ENCODE data around the gene HSPA4. TPM values are rescaled to one million over a fixed set of nuclear protein-coding genes. Genes with fewer than 3 reads are reported as not detected.

The HSPA4 gene
- total RNA-seq, 1 donor from 2014 or later = 112 TPM

DNA sequence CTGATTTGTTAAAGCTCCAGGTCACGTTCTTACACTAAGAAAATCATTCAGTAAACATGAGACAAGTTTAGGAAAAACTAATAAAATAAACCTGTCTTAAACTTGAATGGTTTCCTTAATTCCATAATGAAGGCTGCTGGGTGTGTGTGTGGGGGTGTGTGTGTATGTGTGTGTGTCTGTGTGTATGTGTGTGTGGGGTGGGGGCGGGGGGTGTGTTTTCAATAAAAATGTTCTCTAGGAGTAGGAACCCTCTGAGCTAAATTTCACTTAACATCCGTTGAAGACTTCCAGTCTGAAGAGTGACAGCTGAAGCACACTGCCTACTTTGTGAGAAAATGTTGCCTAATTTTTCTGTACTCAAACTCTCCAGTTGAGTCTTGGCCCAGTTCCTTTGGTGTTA lies 54.5 kb downstream of the HSPA4 start:
- Mint-ChIP-seq H3K9me3 (ENCODE audit: low read depth) (no peaks in the 10 kb centered on the region), H3K36me3 (ENCODE audit: low read depth) (peaks cover 23% of the 10 kb centered on the region), H3K27me3 (ENCODE audit: low read depth) (no peaks in the 10 kb centered on the region), H3K4me1 (ENCODE audit: low read depth) (peaks cover 12% of the 10 kb centered on the region), H3K4me3 (ENCODE audit: unreplicated experiment) (no peak overlapping the region), H3K27ac (ENCODE audit: unreplicated experiment) (no peak overlapping the region)
- TF ChIP-seq, protein P1, sequence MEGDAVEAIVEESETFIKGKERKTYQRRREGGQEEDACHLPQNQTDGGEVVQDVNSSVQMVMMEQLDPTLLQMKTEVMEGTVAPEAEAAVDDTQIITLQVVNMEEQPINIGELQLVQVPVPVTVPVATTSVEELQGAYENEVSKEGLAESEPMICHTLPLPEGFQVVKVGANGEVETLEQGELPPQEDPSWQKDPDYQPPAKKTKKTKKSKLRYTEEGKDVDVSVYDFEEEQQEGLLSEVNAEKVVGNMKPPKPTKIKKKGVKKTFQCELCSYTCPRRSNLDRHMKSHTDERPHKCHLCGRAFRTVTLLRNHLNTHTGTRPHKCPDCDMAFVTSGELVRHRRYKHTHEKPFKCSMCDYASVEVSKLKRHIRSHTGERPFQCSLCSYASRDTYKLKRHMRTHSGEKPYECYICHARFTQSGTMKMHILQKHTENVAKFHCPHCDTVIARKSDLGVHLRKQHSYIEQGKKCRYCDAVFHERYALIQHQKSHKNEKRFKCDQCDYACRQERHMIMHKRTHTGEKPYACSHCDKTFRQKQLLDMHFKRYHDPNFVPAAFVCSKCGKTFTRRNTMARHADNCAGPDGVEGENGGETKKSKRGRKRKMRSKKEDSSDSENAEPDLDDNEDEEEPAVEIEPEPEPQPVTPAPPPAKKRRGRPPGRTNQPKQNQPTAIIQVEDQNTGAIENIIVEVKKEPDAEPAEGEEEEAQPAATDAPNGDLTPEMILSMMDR (IDR thresholded peaks at IDR 0.05) = no peak
- DNase-seq (ENCODE audit: low spot score) = no peak

- no peak overlapping the region for H3K27ac Mint-ChIP-seq (ENCODE audit: unreplicated experiment)
- no peak for DNase-seq (ENCODE audit: low spot score)
- H3K9me3 Mint-ChIP-seq (ENCODE audit: low read depth) = no peaks in the 10 kb centered on the region
- TF ChIP-seq, protein P1 (IDR thresholded peaks at IDR 0.05) = no peak
- H3K4me1 Mint-ChIP-seq (ENCODE audit: low read depth) = peaks cover 13% of the 10 kb centered on the region
- H3K36me3 Mint-ChIP-seq (ENCODE audit: low read depth) = peaks cover 22% of the 10 kb centered on the region
- no peaks in the 10 kb centered on the region for H3K27me3 Mint-ChIP-seq (ENCODE audit: low read depth)
- no peak overlapping the region for H3K4me3 Mint-ChIP-seq (ENCODE audit: unreplicated experiment)
Measured at GRCh38 chr5:133106761-133107572, 55.2 kb downstream of the HSPA4 start.

DNA sequence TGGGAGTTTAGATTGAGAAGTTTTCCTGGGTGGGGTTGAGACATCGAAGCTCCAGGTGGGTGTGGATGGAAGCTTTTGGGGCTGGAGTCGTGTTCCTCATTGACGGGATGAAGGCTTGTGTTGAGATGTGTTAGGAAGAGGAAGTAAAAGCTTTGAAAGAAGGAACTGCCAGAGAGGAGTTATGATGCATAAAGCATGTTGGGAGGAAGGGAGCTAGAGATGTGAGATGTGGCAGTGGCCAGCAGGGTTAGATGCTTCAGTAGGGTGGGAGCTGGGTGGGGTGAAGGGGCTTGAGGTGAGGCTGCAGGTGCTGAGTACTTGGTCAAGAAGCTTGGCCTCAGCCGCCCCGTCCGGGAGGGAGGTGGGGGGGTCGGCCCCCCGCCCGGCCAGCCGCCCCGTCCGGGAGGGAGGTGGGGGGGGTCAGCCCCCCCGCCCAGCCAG lies 56.7 kb downstream of the HSPA4 start:
- TF ChIP-seq, protein P1 (IDR thresholded peaks at IDR 0.05) = no peak
- no peaks in the 10 kb centered on the region for H3K27me3 Mint-ChIP-seq (ENCODE audit: low read depth)
- H3K36me3 Mint-ChIP-seq (ENCODE audit: low read depth) = peaks cover 13% of the 10 kb centered on the region
- no peak overlapping the region for H3K4me3 Mint-ChIP-seq (ENCODE audit: unreplicated experiment)
- no peaks in the 10 kb centered on the region for H3K9me3 Mint-ChIP-seq (ENCODE audit: low read depth)
- no peak overlapping the region for H3K27ac Mint-ChIP-seq (ENCODE audit: unreplicated experiment)
- no peak for DNase-seq (ENCODE audit: low spot score)
- peaks cover 17% of the 10 kb centered on the region for H3K4me1 Mint-ChIP-seq (ENCODE audit: low read depth)

GRCh38 chr5:133109655-133110483 lies 58.1 kb downstream of the HSPA4 start:
- no peak for DNase-seq (ENCODE audit: low spot score)
- no peak overlapping the region for H3K27ac Mint-ChIP-seq (ENCODE audit: unreplicated experiment)

DNA sequence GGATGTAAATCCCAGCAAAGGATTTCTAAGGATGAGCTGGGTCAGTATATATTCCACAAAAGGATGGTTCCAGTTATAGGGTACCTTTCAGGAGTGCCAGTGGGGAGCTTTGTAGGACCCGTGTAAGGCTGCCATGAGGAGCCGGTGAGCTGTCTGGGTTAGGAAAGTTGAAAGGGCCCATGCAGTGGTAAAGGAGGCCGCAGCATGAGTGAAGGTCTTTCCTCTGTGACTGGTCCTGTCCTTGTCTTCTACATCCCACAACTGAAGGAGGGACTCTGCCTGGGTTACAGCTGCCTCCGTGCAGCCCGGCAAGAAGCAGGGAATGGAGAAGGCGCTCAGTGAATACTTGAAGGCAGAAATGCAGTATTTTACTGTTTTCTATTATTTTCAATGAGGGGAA lies 58.9 kb downstream of the HSPA4 start:
- H3K36me3 Mint-ChIP-seq (ENCODE audit: low read depth) = peaks cover 2% of the 10 kb centered on the region
- peaks cover 19% of the 10 kb centered on the region for H3K4me1 Mint-ChIP-seq (ENCODE audit: low read depth)
- TF ChIP-seq, protein P1 (IDR thresholded peaks at IDR 0.05) = no peak
- no peak for DNase-seq (ENCODE audit: low spot score)
- H3K27me3 Mint-ChIP-seq (ENCODE audit: low read depth) = no peaks in the 10 kb centered on the region
- H3K9me3 Mint-ChIP-seq (ENCODE audit: low read depth) = no peaks in the 10 kb centered on the region
- no peak overlapping the region for H3K4me3 Mint-ChIP-seq (ENCODE audit: unreplicated experiment)
- H3K27ac Mint-ChIP-seq (ENCODE audit: unreplicated experiment) = peak overlapping the region; percentile 62

More at GRCh38 chr5:133109655-133110483, 58.1 kb downstream of the HSPA4 start:
- no peaks in the 10 kb centered on the region for H3K9me3 Mint-ChIP-seq (ENCODE audit: low read depth)
- H3K36me3 Mint-ChIP-seq (ENCODE audit: low read depth) = peaks cover 8% of the 10 kb centered on the region
- H3K4me1 Mint-ChIP-seq (ENCODE audit: low read depth) = peaks cover 19% of the 10 kb centered on the region
- TF ChIP-seq, protein P1 (IDR thresholded peaks at IDR 0.05) = no peak
- no peaks in the 10 kb centered on the region for H3K27me3 Mint-ChIP-seq (ENCODE audit: low read depth)
- H3K4me3 Mint-ChIP-seq (ENCODE audit: unreplicated experiment) = no peak overlapping the region
